Stimulated activated naive CD8-positive, alpha-beta T cell treated with anti-CD3 and anti-CD28 coated beads, Interleukin-15, Interleukin-2, amounts not matched to agents 100 ng/mL and 50 ng/mL, for 24 hours (primary cell): ENCODE measurements around the gene DOCK4.

ENCODE experiments used
- H3K27ac Mint-ChIP-seq: one replicate; pipeline ENCODE4 v1.8.0; 2021; ENCODE audit warnings: mild to moderate bottlenecking, mixed read lengths
- H3K27me3 Mint-ChIP-seq: one replicate; pipeline ENCODE4 v1.8.0; 2021; ENCODE audit warnings: mixed read lengths
- H3K36me3 Mint-ChIP-seq: one replicate; pipeline ENCODE4 v1.8.0; 2021; ENCODE audit warnings: low read depth, mixed read lengths
- H3K4me1 Mint-ChIP-seq: one replicate; pipeline ENCODE4 v1.8.0; 2021; ENCODE audit warnings: low read depth, mixed read lengths
- H3K4me3 Mint-ChIP-seq: one replicate; pipeline ENCODE4 v1.8.0; 2021; ENCODE audit warnings: mild to moderate bottlenecking, mixed read lengths
- H3K9me3 Mint-ChIP-seq: one replicate; pipeline ENCODE4 v1.8.0; 2021; ENCODE audit warnings: mixed read lengths

DOCK4 gene

DNA sequence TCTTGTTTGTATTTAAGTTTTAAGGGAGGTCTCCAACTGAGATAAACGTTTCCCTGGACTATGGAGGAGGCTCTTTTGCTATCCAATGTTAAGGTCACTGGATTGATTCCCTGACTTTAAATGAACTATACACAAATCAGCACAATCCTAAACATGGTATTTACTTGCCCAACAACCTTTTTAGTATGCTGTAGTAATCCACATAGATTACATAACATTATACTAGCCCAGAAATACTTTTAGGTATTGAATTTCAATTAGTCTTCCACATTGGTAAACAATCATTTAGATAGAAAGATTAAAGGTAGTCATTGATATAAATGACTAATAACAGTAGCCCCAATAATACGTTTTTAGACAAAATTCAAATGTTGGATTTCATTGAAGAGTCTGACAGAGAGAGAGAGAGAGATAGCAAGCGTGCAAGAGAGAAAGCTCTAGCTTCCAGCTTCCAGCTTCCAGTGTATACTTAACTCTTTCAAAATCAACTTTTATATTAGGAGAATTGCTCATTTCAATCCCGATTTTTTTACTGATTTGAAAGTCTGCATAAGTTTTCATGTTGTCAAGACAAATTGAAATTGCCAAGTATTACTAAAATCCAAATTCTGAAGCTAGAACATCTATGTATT is 155.8 kb downstream of the DOCK4 start:
- Mint-ChIP-seq H3K4me1 (no peaks in the 10 kb centered on the region), H3K9me3 (peaks cover 3% of the 10 kb centered on the region), H3K27ac (no peak overlapping the region), H3K4me3 (no peak overlapping the region), H3K36me3 (no peaks in the 10 kb centered on the region), H3K27me3 (peaks cover under 1% of the 10 kb centered on the region)

DNA sequence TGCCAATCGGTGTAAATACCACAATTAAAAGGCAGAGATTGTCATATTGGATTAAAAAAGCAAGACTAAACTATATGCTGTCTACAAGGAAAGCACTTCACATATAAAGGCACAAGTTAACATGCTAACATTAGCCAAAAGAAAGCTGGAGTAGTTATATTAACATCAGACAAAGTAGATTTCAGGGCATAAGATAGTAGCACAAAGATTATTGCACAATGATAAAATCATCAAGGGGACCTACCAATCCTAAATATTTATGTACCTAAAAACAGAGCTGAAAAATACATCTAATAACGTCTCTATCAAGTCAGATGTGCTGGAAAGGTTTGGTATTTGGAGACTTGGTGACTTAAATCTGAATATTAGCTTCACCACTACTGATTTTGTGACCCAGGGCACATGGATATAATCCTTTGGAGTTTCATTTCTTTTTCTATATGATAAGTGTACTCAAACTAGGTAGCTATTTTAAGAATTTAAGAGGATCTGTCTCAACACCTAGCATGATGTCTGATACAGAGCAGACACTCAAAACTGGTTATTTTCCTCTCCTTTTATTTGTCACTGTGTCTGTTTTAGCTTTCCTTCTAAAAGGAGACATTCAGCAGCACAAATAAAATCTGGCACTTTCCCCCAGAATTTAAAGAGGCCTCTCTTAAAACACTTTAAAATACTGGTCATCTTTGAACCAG is 156.5 kb downstream of the DOCK4 start:
- no peak overlapping the region for H3K4me3 Mint-ChIP-seq
- H3K9me3 Mint-ChIP-seq, result peaks cover 3% of the 10 kb centered on the region
- H3K27me3 Mint-ChIP-seq, result peaks cover 7% of the 10 kb centered on the region
- H3K36me3 Mint-ChIP-seq, result no peaks in the 10 kb centered on the region
- H3K27ac Mint-ChIP-seq, result no peak overlapping the region
- H3K4me1 Mint-ChIP-seq, result no peaks in the 10 kb centered on the region

DNA sequence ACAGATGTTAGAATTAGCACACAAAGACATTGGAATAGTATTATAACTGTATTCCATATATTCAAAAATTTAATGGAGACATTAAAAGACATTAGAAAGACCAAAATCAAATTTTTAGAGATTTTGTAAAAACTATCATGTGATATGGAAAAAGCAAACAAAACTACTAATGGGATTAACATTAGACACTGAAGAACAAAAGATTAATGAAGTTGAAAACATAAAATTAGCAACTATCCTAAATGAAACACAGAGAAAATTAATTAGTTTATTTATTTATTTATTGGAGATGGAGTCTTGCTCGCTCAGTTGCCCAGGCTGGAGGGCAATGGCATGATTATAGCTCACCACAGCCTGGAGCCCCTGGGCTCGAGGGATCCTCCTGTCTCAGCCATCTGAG is 158.8 kb downstream of the DOCK4 start:
- Mint-ChIP-seq H3K36me3 (no peaks in the 10 kb centered on the region), H3K27ac (no peak overlapping the region), H3K4me1 (no peaks in the 10 kb centered on the region), H3K27me3 (peaks cover 11% of the 10 kb centered on the region), H3K4me3 (no peak overlapping the region), H3K9me3 (peaks cover 3% of the 10 kb centered on the region)

DNA sequence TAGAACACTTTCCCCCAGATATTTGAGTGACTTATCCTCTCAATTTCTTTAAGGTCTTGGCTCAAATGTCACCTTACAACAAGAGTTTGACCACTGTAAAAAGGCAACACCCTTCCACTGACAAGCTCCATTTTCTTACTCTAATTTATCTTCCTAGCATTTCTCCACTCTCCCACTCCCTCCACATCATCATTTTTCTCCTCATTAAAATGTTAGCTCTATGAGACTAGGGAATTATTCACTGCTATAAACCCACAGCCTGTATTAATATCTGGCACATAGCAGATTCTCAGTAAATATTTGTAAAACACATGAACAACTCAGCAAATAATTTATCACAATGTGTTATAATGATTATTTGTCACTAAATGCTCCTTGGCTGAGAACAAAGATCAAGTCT is 161.0 kb downstream of the DOCK4 start:
- H3K4me3 Mint-ChIP-seq, result no peak overlapping the region
- peaks cover 3% of the 10 kb centered on the region for H3K9me3 Mint-ChIP-seq
- H3K4me1 Mint-ChIP-seq, result no peaks in the 10 kb centered on the region
- no peak overlapping the region for H3K27ac Mint-ChIP-seq
- peaks cover 11% of the 10 kb centered on the region for H3K27me3 Mint-ChIP-seq
- no peaks in the 10 kb centered on the region for H3K36me3 Mint-ChIP-seq

DNA sequence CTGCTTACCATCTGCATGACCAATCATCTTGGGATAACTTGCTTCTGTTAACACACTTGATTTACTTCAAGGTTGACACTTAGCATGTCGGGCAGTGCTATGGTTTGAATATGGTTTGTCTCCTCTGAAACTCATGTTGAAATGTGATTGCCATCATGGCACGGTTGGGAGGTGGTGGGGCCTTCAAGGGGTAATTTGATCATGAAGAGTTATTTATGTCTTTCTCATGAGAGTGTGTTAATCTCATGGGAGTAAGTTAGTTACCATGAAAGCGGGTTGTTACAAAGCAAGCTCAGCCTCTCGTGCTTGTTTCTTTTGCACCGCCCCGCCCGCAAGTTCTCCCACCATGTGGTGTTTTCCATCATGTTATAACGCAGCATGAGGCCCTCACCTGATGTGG is 163.6 kb downstream of the DOCK4 start:
- no peak overlapping the region for H3K4me3 Mint-ChIP-seq

DNA sequence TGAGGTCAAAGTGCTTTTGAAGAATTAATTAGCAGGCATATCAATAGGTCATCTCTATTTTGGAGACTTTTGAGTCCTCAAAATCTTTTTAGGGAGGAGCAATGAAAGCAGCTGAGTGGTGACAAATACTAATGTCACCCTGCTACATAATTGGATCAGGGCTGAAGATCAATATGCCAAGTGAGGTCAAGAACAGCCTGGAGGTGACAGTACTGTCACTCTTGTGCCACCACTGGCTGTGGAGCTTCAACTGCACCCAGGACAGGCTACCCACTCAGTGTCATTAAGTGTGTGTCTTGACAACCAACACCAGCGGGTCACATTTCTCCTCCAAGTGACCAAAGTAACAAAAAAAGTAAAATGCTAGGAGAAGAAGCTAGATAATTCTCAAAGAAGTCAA is 167.8 kb downstream of the DOCK4 start:
- Mint-ChIP-seq H3K27me3 (peaks cover 11% of the 10 kb centered on the region), H3K27ac (no peak overlapping the region), H3K9me3 (no peaks in the 10 kb centered on the region), H3K36me3 (no peaks in the 10 kb centered on the region), H3K4me3 (no peak overlapping the region), H3K4me1 (no peaks in the 10 kb centered on the region)

More for the DNA sequence above, 163.6 kb downstream of the DOCK4 start:
- Mint-ChIP-seq H3K27ac (no peak overlapping the region), H3K9me3 (peaks cover 3% of the 10 kb centered on the region), H3K4me1 (no peaks in the 10 kb centered on the region), H3K36me3 (no peaks in the 10 kb centered on the region), H3K27me3 (peaks cover 11% of the 10 kb centered on the region)

DNA sequence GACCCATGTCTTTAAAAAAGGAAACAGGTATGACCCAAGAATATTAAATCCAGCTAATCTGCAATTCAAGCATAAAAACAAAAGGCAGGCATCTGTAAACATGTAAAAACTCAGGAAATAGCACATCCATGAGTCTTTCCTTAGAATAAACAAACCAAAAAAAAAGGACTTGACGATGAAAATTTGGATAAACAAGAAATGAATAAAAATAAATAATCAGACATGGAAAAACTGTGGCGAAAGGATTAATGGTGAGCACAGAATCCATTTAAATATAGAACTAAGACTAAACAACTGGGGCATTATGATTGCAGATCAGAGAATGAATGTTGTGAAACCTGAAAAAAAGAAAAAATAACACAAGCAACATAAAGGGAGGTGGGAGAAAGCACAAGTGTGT is 170.1 kb downstream of the DOCK4 start:
- no peaks in the 10 kb centered on the region for H3K36me3 Mint-ChIP-seq
- H3K4me1 Mint-ChIP-seq, result no peaks in the 10 kb centered on the region
- peaks cover 11% of the 10 kb centered on the region for H3K27me3 Mint-ChIP-seq
- no peaks in the 10 kb centered on the region for H3K9me3 Mint-ChIP-seq
- no peak overlapping the region for H3K4me3 Mint-ChIP-seq
- no peak overlapping the region for H3K27ac Mint-ChIP-seq

DNA sequence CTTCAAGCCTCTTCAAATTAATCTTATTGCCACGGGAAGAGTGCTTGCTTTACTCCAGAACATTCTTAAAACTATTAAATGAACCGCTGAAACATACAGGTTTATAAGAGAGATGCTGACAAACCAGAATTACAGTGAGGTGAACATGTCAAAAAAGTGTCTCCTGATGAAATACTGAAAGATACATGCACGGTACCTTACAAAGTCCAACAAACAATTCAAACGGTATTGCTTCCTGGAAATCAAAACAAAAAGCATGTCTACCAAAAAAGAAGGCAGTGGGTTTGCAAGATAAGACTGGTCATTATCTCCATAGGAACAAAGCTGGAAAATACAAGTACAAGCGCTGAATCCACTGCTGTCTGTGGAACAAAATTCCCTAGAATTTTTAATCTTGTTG is 174.5 kb downstream of the DOCK4 start:
- Mint-ChIP-seq H3K9me3 (no peaks in the 10 kb centered on the region), H3K36me3 (no peaks in the 10 kb centered on the region), H3K27me3 (peaks cover 22% of the 10 kb centered on the region), H3K4me1 (no peaks in the 10 kb centered on the region), H3K27ac (no peak overlapping the region), H3K4me3 (no peak overlapping the region)

DNA sequence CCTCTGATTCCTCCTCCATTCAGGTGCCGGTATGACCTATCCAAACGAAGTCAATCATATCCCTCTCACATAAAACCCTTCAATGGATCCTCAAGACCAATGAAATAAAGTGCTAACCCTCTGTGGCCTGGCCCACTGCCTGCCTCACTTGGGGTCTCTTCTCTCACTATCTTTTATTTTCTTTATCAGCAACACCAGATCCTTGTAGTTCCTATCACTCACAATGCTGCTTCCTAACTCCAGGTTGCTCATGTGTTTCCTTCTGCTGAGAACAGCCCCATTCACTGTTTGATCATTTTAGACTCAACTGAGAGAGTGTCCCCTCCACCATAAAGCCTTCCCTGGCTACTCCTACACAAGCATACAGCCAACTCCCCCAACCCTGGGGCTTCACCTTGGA is 180.6 kb downstream of the DOCK4 start:
- no peaks in the 10 kb centered on the region for H3K4me1 Mint-ChIP-seq
- no peak overlapping the region for H3K27ac Mint-ChIP-seq
- peaks cover 11% of the 10 kb centered on the region for H3K27me3 Mint-ChIP-seq
- no peaks in the 10 kb centered on the region for H3K36me3 Mint-ChIP-seq
- no peak overlapping the region for H3K4me3 Mint-ChIP-seq
- H3K9me3 Mint-ChIP-seq, result no peaks in the 10 kb centered on the region

DNA sequence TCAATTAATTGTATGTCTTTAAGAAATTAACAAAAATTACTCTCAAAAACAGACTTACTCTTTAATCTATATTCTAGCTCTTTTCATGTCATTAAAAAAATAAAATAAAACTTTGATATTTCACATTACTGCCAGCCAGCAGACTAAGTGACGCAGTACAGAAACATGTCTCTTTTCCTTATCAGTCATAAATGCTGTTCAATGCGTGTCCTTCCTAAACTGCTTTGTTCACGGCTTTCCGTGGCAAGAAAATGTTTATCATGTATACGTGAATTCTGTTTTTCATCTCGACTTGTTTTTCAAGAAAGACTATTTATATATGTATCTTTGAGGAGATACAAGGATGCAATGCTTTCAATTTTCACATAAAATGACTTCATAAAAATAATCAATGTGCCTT is 182.4 kb downstream of the DOCK4 start:
- no peak overlapping the region for H3K27ac Mint-ChIP-seq
- H3K4me1 Mint-ChIP-seq, result no peaks in the 10 kb centered on the region
- H3K4me3 Mint-ChIP-seq, result no peak overlapping the region
- no peaks in the 10 kb centered on the region for H3K9me3 Mint-ChIP-seq
- peaks cover 7% of the 10 kb centered on the region for H3K27me3 Mint-ChIP-seq
- H3K36me3 Mint-ChIP-seq, result no peaks in the 10 kb centered on the region

DNA sequence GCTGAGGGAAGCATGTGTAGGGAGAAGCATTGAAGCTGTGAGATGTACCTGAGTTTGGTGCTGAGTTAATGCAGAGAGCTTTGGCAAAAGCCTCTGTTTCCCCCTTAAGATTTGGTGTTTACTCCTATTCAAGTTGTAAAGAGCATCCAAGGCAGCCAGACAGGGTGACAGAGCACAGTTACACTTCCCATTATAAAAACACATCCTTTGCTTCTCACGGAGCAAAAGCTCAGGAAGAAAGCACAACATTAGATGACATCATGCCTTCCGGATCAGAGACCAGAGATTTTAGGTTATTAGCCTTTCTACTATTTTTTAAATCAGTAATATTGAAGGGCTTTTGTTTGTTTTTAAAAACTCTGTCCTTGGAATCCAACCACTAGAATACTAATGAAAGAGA is 182.9 kb downstream of the DOCK4 start:
- H3K27ac Mint-ChIP-seq, result no peak overlapping the region
- H3K9me3 Mint-ChIP-seq, result no peaks in the 10 kb centered on the region
- H3K4me1 Mint-ChIP-seq, result no peaks in the 10 kb centered on the region
- H3K36me3 Mint-ChIP-seq, result no peaks in the 10 kb centered on the region
- peaks cover 7% of the 10 kb centered on the region for H3K27me3 Mint-ChIP-seq
- no peak overlapping the region for H3K4me3 Mint-ChIP-seq

DNA sequence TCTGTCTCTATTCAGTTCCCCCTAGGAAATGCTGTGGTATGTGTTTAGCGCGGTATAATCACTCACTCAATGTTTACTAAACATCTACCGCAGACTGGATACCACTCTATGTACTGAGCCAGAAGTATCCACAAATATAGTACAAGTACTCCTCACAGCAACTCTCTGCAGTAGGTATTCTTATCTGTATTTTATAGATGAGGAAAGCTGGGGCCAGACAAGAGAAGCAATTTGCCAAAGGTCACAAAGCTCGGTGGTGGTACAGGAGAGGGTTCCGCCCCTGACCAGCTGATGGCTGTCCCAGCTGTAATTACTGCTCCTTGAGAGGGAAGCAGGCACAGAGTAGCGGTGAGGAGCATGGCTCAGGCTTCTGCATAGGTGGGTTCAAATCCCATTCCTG is 184.1 kb downstream of the DOCK4 start:
- Mint-ChIP-seq H3K27me3 (peaks cover 3% of the 10 kb centered on the region), H3K36me3 (no peaks in the 10 kb centered on the region), H3K27ac (no peak overlapping the region), H3K4me3 (no peak overlapping the region), H3K9me3 (no peaks in the 10 kb centered on the region), H3K4me1 (no peaks in the 10 kb centered on the region)

DNA sequence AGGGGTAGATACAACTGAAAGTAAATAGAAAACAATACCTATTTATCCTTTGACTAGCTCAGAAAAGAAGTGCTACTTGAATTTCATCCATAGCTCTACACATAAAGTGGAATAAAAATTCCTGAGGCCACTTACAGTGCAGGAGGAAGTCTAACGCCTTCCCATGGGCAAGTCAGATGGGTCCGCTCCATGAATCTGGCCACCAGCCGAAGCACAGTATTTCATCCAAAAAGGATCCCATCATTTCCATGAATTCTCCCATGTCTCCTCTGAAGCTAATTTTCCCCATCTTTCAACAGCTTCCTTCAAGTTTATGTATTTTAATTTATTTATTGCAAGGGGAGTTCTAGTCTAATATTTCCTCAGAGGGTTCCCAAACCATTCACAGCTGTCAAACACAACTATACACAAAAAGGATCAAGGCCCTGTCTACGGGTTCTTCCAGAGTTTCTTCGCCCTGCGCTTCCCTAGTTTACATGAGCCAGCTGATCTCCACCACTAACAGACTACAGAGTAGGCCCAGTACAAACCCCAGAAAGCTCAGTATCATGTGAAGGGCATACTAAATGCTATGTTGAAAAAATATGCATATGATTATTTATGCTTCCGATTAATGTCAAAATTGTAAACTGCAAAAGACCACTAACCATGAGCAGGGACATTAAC is 184.7 kb downstream of the DOCK4 start:
- no peak overlapping the region for H3K27ac Mint-ChIP-seq
- peaks cover 3% of the 10 kb centered on the region for H3K27me3 Mint-ChIP-seq

DNA sequence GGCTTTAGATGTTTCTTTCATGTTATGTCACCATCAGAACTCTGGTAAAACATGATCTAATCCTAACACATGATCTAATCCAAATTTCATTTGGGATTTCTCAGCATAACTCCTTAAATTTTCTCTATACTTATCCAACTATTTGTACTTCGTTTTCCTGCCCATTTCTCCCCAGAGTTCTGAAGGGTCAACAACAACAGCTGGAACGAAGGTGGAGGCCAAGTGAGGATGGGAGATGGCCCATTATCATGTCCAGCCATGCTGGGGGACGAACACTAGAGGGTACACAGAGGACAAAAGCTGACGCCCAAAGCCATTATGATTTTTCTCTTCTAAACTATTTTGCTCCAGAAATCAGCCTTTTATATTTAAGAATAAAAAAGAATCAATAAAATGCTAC is 185.4 kb downstream of the DOCK4 start:
- no peaks in the 10 kb centered on the region for H3K4me1 Mint-ChIP-seq
- no peaks in the 10 kb centered on the region for H3K36me3 Mint-ChIP-seq
- no peaks in the 10 kb centered on the region for H3K9me3 Mint-ChIP-seq
- H3K27me3 Mint-ChIP-seq, result peaks cover 3% of the 10 kb centered on the region
- H3K4me3 Mint-ChIP-seq, result no peak overlapping the region
- H3K27ac Mint-ChIP-seq, result no peak overlapping the region

More for the DNA sequence above, 184.7 kb downstream of the DOCK4 start:
- H3K4me3 Mint-ChIP-seq, result no peak overlapping the region
- H3K36me3 Mint-ChIP-seq, result no peaks in the 10 kb centered on the region
- H3K9me3 Mint-ChIP-seq, result no peaks in the 10 kb centered on the region
- H3K4me1 Mint-ChIP-seq, result no peaks in the 10 kb centered on the region

DNA sequence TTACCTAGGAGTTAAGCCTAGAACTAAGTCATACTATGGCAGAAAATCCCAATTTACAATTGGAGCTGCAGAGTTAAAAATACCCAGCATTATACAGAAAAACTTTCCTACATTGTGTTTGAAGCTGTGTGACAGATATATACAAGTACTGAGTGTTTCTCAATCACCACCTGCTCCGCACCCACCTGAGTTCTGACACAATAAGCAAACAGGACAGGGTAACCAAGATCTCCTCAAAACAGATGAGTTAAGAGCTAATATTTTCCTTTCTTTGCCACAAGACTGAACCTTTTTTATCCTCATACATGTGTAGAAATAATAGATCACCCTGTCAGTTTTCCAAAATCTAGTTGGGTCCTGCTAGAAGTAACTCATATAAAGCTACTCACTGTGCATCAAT is 186.3 kb downstream of the DOCK4 start:
- Mint-ChIP-seq H3K4me3 (no peak overlapping the region), H3K27me3 (peaks cover 3% of the 10 kb centered on the region), H3K4me1 (no peaks in the 10 kb centered on the region), H3K9me3 (no peaks in the 10 kb centered on the region), H3K36me3 (no peaks in the 10 kb centered on the region), H3K27ac (no peak overlapping the region)
